A549 (cell line): ENCODE measurements around the gene ZNF486.

Experiments used
- CBX2 ChIP-seq: fragments of 200-600 bp; sonication (generic); IDR thresholded peaks from 2 replicates; pipeline ENCODE4 v1.6.1; 2016; ENCODE audit warnings: low read depth, mild to moderate bottlenecking, borderline replicate concordance
- CEBPB ChIP-seq, 2 experiments: fragments of >200 bp in 1 of 2; sonication (Bioruptor Twin) in 1 of 2; formaldehyde crosslinking in 1 of 2; IDR thresholded peaks; 2 replicates each; pipeline ENCODE4 v1.6.1; 2012 to 2016
- CHD2 ChIP-seq: fragments of 150-350 bp; IDR thresholded peaks from 2 replicates; pipeline ENCODE4 v1.6.1; 2014; ENCODE audit warnings: low read length; ENCODE audit not compliant: partially characterized antibody
- CHD4 ChIP-seq: fragments of 200-600 bp; sonication (generic); IDR thresholded peaks from 2 replicates; pipeline ENCODE4 v1.6.1; 2016; ENCODE audit warnings: antibody characterized with exemption, mild to moderate bottlenecking, borderline replicate concordance
- HDAC2 ChIP-seq: fragments of 200-600 bp; sonication (generic); IDR thresholded peaks from 2 replicates; pipeline ENCODE4 v1.6.1; 2016
- JUNB ChIP-seq: fragments of >200 bp; sonication (Bioruptor Twin); formaldehyde crosslinking; IDR thresholded peaks from 2 replicates; pipeline ENCODE4 v1.6.1; 2016
- KDM1A ChIP-seq: fragments of 200-600 bp; sonication (generic); IDR thresholded peaks from 2 replicates; pipeline ENCODE4 v1.6.1; 2016; ENCODE audit warnings: low read depth, mild to moderate bottlenecking
- POLR2A ChIP-seq: IDR thresholded peaks from 2 replicates; pipeline ENCODE4 v1.6.1; 2012; ENCODE audit warnings: mild to moderate bottlenecking, low read length
- POLR2AphosphoS2 ChIP-seq: conservative IDR thresholded peaks from 2 replicates; pipeline ENCODE4 v1.6.1; 2012; ENCODE audit warnings: low read length, improper control_type of control experiment, inconsistent platforms
- RAD21 ChIP-seq, 2 experiments: fragments of >200 bp in 1 of 2; sonication (Bioruptor Twin) in 1 of 2; formaldehyde crosslinking in 1 of 2; IDR thresholded peaks in 1 of 2; conservative IDR thresholded peaks in 1 of 2; 2 replicates in 1 of 2; 3 replicates in 1 of 2; pipeline ENCODE4 v1.6.1; 2012 to 2018; ENCODE audit warnings: inconsistent platforms in 1 of 2
- RFX5 ChIP-seq: fragments of 450-650 bp; IDR thresholded peaks from 2 replicates; pipeline ENCODE4 v1.7.1; 2014; ENCODE audit warnings: antibody characterized with exemption, mild to moderate bottlenecking, moderate library complexity
- ZFP36 ChIP-seq: fragments of 450-650 bp; IDR thresholded peaks from 2 replicates; pipeline ENCODE4 v1.6.1; 2014; ENCODE audit warnings: borderline replicate concordance; ENCODE audit not compliant: partially characterized antibody
- TF ChIP-seq, protein P1 (sequence below): fragments of >200 bp; sonication (Bioruptor Twin); formaldehyde crosslinking; IDR thresholded peaks from 3 replicates; pipeline ENCODE4 v1.5.1; 2016
- TF ChIP-seq, protein P2 (sequence below): fragments of 200-600 bp; sonication (generic); IDR thresholded peaks from 2 replicates; pipeline ENCODE4 v1.6.1; 2016; ENCODE audit warnings: antibody characterized with exemption, mild to moderate bottlenecking, moderate library complexity

DNA sequence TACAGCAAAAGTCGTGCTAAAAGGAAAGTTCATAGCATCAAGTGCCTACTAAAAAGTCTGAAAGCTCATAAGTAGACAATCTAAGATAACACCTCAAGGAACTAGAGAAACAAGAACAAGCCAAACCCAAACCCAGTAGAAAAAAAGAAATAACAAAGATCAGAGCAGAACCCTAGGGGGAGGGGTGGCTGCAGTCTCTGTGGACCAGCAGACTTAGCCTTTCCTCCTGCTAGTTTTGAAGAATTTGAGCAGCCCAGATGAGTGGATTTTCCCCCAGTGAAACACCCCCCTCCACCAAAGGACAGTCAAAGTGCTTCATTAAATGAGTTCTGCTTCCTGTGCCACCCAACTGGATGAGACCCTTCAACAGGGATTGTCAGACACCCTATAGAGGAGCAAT, 2.6 kb upstream of the ZNF486 start:
- TF ChIP-seq ZFP36 (no peak), CEBPB (IDR thresholded peaks at IDR 0.05) (no peak), POLR2A (no peak), RAD21 (conservative IDR thresholded peaks at IDR 0.05 in 1 of 2, IDR thresholded peaks at IDR 0.05 in 1 of 2) (no peak), HDAC2 (no peak), CBX2 (no peak), CHD2 (no peak), RFX5 (no peak), JUNB (no peak), POLR2AphosphoS2 (no peak), KDM1A (no peak), CHD4 (no peak)
- TF ChIP-seq, protein P1, sequence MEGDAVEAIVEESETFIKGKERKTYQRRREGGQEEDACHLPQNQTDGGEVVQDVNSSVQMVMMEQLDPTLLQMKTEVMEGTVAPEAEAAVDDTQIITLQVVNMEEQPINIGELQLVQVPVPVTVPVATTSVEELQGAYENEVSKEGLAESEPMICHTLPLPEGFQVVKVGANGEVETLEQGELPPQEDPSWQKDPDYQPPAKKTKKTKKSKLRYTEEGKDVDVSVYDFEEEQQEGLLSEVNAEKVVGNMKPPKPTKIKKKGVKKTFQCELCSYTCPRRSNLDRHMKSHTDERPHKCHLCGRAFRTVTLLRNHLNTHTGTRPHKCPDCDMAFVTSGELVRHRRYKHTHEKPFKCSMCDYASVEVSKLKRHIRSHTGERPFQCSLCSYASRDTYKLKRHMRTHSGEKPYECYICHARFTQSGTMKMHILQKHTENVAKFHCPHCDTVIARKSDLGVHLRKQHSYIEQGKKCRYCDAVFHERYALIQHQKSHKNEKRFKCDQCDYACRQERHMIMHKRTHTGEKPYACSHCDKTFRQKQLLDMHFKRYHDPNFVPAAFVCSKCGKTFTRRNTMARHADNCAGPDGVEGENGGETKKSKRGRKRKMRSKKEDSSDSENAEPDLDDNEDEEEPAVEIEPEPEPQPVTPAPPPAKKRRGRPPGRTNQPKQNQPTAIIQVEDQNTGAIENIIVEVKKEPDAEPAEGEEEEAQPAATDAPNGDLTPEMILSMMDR, result no peak
- TF ChIP-seq, protein P2, sequence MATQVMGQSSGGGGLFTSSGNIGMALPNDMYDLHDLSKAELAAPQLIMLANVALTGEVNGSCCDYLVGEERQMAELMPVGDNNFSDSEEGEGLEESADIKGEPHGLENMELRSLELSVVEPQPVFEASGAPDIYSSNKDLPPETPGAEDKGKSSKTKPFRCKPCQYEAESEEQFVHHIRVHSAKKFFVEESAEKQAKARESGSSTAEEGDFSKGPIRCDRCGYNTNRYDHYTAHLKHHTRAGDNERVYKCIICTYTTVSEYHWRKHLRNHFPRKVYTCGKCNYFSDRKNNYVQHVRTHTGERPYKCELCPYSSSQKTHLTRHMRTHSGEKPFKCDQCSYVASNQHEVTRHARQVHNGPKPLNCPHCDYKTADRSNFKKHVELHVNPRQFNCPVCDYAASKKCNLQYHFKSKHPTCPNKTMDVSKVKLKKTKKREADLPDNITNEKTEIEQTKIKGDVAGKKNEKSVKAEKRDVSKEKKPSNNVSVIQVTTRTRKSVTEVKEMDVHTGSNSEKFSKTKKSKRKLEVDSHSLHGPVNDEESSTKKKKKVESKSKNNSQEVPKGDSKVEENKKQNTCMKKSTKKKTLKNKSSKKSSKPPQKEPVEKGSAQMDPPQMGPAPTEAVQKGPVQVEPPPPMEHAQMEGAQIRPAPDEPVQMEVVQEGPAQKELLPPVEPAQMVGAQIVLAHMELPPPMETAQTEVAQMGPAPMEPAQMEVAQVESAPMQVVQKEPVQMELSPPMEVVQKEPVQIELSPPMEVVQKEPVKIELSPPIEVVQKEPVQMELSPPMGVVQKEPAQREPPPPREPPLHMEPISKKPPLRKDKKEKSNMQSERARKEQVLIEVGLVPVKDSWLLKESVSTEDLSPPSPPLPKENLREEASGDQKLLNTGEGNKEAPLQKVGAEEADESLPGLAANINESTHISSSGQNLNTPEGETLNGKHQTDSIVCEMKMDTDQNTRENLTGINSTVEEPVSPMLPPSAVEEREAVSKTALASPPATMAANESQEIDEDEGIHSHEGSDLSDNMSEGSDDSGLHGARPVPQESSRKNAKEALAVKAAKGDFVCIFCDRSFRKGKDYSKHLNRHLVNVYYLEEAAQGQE, result no peak
